ENCODE results near the gene MAOB.

Gene MAOB

GRCh38 chrX:43720961-43721360, 161.3 kb downstream of the MAOB start:
- no peak for FAIRE-seq
- DNase-seq (ENCODE audit: extremely low spot score, insufficient read length, low read depth), result no peak

- FAIRE-seq (no peak), DNase-seq (ENCODE audit: extremely low spot score, insufficient read length, low read depth) (no peak)
Observed at GRCh38 chrX:43720082-43720481, 162.2 kb downstream of the MAOB start.

GRCh38 chrX:43718956-43719355, 163.3 kb downstream of the MAOB start:
- DNase-seq (ENCODE audit: extremely low spot score, insufficient read length, low read depth) (no peak), FAIRE-seq (no peak)

GRCh38 chrX:43718546-43718945, 163.7 kb downstream of the MAOB start:
- FAIRE-seq, result no peak
- DNase-seq (ENCODE audit: extremely low spot score, insufficient read length, low read depth), result no peak

- FAIRE-seq, result no peak
- DNase-seq (ENCODE audit: extremely low spot score, insufficient read length, low read depth), result no peak
Observed at GRCh38 chrX:43718081-43718480, 164.2 kb downstream of the MAOB start.

GRCh38 chrX:43717161-43717560, 165.1 kb downstream of the MAOB start:
- no peak for FAIRE-seq
- no peak for DNase-seq (ENCODE audit: extremely low spot score, insufficient read length, low read depth)

- FAIRE-seq, result no peak
- no peak for DNase-seq (ENCODE audit: extremely low spot score, insufficient read length, low read depth)
Observed at GRCh38 chrX:43716696-43717095, 165.6 kb downstream of the MAOB start.

Measured in GM18507 (cell line).